HepG2 (cell line): ENCODE data around the gene SH2D7. TPM values are rescaled to one million over a fixed set of nuclear protein-coding genes. Genes with fewer than 3 reads are reported as not detected.
A peak's percentile ranks its signal among the peaks of the same experiment; 100 is the strongest.

Experiments used
- ATAC-seq: fragments of 200-7000 bp; cut with Tn5 transposase; 3 replicates; pipeline ENCODE4 v1.9.1; 2020; ENCODE audit warnings: mild to moderate bottlenecking, moderate library complexity
- BruUV-seq: library from RNA; stranded (reverse); fragments of 400-500 nt; replicated peaks from 2 replicates; lab custom pipeline; 2021; lab: Mats Ljungman, UMichigan
- CTCF ChIA-PET: fragments of 300-600 bp; formaldehyde crosslinking; extraction: SDS; loops from one replicate; lab custom pipeline; 2021; ENCODE audit warnings: low total read pairs, inconsistent platforms, low intra/inter-chr PET ratio; lab: Yijun Ruan, JAX
- POLR2A ChIA-PET: fragments of 350-600 bp; sonication (Branson Sonifier 250); formaldehyde crosslinking; loops from one replicate; lab custom pipeline; 2020; ENCODE audit warnings: antibody characterized with exemption, inconsistent platforms; lab: Yijun Ruan, JAX
- DNase-seq: peaks from one replicate; pipeline ENCODE4 v3.0.0-alpha.2; 2015; ENCODE audit warnings: low spot score
- FAIRE-seq: peaks from 3 replicates; lab custom pipeline; 2011; peaks lifted over from hg19 to GRCh38; lab: Jason Lieb, UNC
- H2AFZ ChIP-seq: one replicate; pipeline ENCODE4 v1.6.1; 2011; ENCODE audit warnings: low read length, inconsistent platforms
- H3K27ac ChIP-seq: fragments of 300-600 bp; 3 replicates; pipeline ENCODE4 v1.8.0; 2011; ENCODE audit warnings: mixed run types, mild to moderate bottlenecking, mixed read lengths, low read length, inconsistent platforms; ENCODE audit not compliant: insufficient read depth; ENCODE audit errors: extremely low read length
- H3K27me3 ChIP-seq, 2 experiments: fragments of 200-600 bp in 1 of 2; 2 replicates in 1 of 2; 3 replicates in 1 of 2; pipeline versions ENCODE4 v1.6.0 to v1.8.0; 2011; ENCODE audit warnings: low read length in 2 of 2, mild to moderate bottlenecking in 2 of 2, moderate library complexity in 2 of 2, inconsistent platforms in 1 of 2; ENCODE audit not compliant: insufficient read depth in 2 of 2, control insufficient read depth in 1 of 2
- H3K36me3 ChIP-seq, 2 experiments: fragments of 200-600 bp in 1 of 2; replicated peaks in 1 of 2; 2 replicates in 1 of 2; 3 replicates in 1 of 2; pipeline versions ENCODE4 v1.5.1 to v1.8.0; 2011; ENCODE audit warnings: low read length in 2 of 2, inconsistent platforms in 1 of 2; ENCODE audit not compliant: insufficient read depth in 2 of 2, control insufficient read depth in 1 of 2
- H3K4me1 ChIP-seq: 2 replicates; pipeline ENCODE4 v1.5.1; 2012; ENCODE audit warnings: low read length, inconsistent platforms; ENCODE audit not compliant: insufficient read depth
- H3K4me2 ChIP-seq: 2 replicates; pipeline ENCODE4 v1.6.0; 2011; ENCODE audit warnings: low read depth, low read length, inconsistent platforms
- H3K4me3 ChIP-seq, 3 experiments: fragments of 200-600 bp in 1 of 3; sonication (generic), shearing (Covaris generic) in 1 of 3; replicated peaks in 1 of 3; 2 replicates each; pipeline ENCODE4 v1.5.1; 2011 to 2016; ENCODE audit warnings: low read length in 3 of 3, inconsistent platforms in 2 of 3, low read depth in 2 of 3, mild to moderate bottlenecking in 2 of 3, control low read depth in 1 of 3, mixed read lengths in 1 of 3; ENCODE audit not compliant: insufficient read depth in 1 of 3
- H3K79me2 ChIP-seq: one replicate; pipeline ENCODE4 v1.6.1; 2011; ENCODE audit warnings: low read length, inconsistent platforms; ENCODE audit not compliant: insufficient read depth
- H3K9ac ChIP-seq: 2 replicates; pipeline ENCODE4 v1.6.0; 2011; ENCODE audit warnings: mild to moderate bottlenecking, low read depth, low read length, inconsistent platforms; ENCODE audit not compliant: insufficient read depth
- H3K9me3 ChIP-seq: 2 replicates; pipeline ENCODE4 v1.5.1; 2012; ENCODE audit warnings: mild to moderate bottlenecking, low read length
- H4K20me1 ChIP-seq: 2 replicates; pipeline ENCODE4 v1.6.0; 2011; ENCODE audit warnings: inconsistent platforms, mild to moderate bottlenecking, low read length, moderate library complexity; ENCODE audit not compliant: insufficient read depth
- ATRX ChIP-seq: sonication (generic); formaldehyde crosslinking; IDR thresholded peaks from 2 replicates; pipeline ENCODE4 v1.4.0; 2020; ENCODE audit warnings: missing genetic modification reagents, borderline replicate concordance
- FOXC1 ChIP-seq: sonication (generic); formaldehyde crosslinking; IDR thresholded peaks from 2 replicates; pipeline ENCODE4 v1.8.0; 2022; ENCODE audit warnings: mild to moderate bottlenecking, missing genetic modification reagents, borderline replicate concordance
- HOXA9 ChIP-seq: sonication (generic); formaldehyde crosslinking; IDR thresholded peaks from 2 replicates; pipeline ENCODE4 v1.8.1; 2022; ENCODE audit warnings: missing genetic modification reagents, mild to moderate bottlenecking, moderate library complexity, borderline replicate concordance
- NKX3-1 ChIP-seq: sonication (generic); formaldehyde crosslinking; IDR thresholded peaks from 2 replicates; pipeline ENCODE4 v1.5.0; 2020; ENCODE audit warnings: missing genetic modification reagents
- POLR2AphosphoS2 ChIP-seq: IDR thresholded peaks from 2 replicates; pipeline ENCODE4 v1.6.1; 2011; ENCODE audit warnings: low read depth, low read length, improper control_type of control experiment
- ZC3H4 ChIP-seq: sonication (generic); formaldehyde crosslinking; IDR thresholded peaks from 2 replicates; pipeline ENCODE4 v1.4.0; 2020; ENCODE audit warnings: missing genetic modification reagents, borderline replicate concordance
- ZNF20 ChIP-seq: sonication (generic); formaldehyde crosslinking; IDR thresholded peaks from 2 replicates; pipeline ENCODE4 v1.4.0; 2020; ENCODE audit warnings: mild to moderate bottlenecking, moderate library complexity, missing genetic modification reagents
- ZNF768 ChIP-seq: sonication (generic); formaldehyde crosslinking; IDR thresholded peaks from 2 replicates; pipeline ENCODE4 v1.4.0; 2020; ENCODE audit warnings: missing genetic modification reagents
- WGBS: methylation state at CpG from one replicate; pipeline ENCODE4 v1.1.6; 2017; ENCODE audit warnings: low lambda C conversion rate; 5-methylcytosine and 5-hydroxymethylcytosine counted together
- in situ Hi-C: cut with HindIII; loops from 2 replicates; pipeline ENCODE4 v1.10.0; 2017; ENCODE audit warnings: low pct_unique_long_range_greater_than_20kb; ENCODE audit not compliant: extremely low pct_ligation_motif_present
- intact Hi-C: fragments of 100-400 bp; cut with micrococcal nuclease; formaldehyde crosslinking; loops from one replicate; pipeline ENCODE4 v1.10.0; 2022; ENCODE audit not compliant: unreplicated experiment
- polyA plus RNA-seq, 8 experiments: library from polyadenylated mRNA; depleted of rRNA in 3 of 8; stranded (reverse) in 7 of 8; unstranded in 1 of 8; fragments of >200 nt; fragmentation: Illumina TruSeq in 4 of 8; extraction: Trizol in 4 of 8; gene quantifications; 2 replicates each; pipeline versions ENCODE4 v1.2.1 to v1.2.3, GENCODE V29; 2011 to 2016; ENCODE audit warnings: low read depth in 4 of 8, missing spikeins in 1 of 8, mixed read lengths in 1 of 8; ENCODE audit not compliant: insufficient read depth in 1 of 8
- total RNA-seq, 5 experiments: library from RNA; depleted of rRNA; stranded (reverse); fragments of >200 nt; fragmentation: Illumina TruSeq; extraction: Trizol; gene quantifications; 2 replicates each; pipeline ENCODE4 v1.2.3, GENCODE V29; 2016; ENCODE audit warnings: low read depth in 1 of 5
- TF ChIP-seq, protein P1 (sequence below): sonication (generic); formaldehyde crosslinking; IDR thresholded peaks from 2 replicates; pipeline ENCODE4 v1.5.1; 2020; ENCODE audit warnings: mild to moderate bottlenecking, missing genetic modification reagents, moderate library complexity

SH2D7 gene
- total and polyA plus RNA-seq, 2 of the 13 experiments (the other 11 are each of a cell fraction or from before 2014, with no cell fraction given), result not detected

DNA sequence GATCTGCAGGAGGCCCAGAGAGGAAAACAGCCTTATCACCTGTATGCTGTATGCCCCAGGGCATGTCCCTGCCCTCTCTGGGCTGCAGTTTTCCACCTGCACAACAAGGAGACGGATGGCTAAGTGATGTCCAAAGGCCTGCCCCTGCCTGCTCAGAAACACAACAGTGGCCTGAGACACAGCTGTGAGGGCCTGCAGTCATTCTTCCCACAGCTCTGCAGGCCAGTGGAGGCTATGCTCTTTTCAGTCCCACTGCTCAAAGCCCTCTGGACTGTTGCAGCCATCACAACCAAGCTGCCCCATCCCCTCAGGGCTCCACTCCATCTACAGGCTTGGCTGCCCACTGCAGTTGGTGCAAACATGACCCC, 9.6 kb upstream of the SH2D7 start:
- no peak overlapping the region for H2AFZ ChIP-seq
- no TSS peak for BruUV-seq
- H3K4me2 ChIP-seq, result peak overlapping the region; percentile 49
- H3K9me3 ChIP-seq, result no peaks in the 10 kb centered on the region
- H3K36me3 ChIP-seq, result no peaks in the 10 kb centered on the region
- DNase-seq (no peak), FAIRE-seq (no peak), ATAC-seq (peak; percentile 69)
- CTCF ChIA-PET, result no interaction called here
- no peaks in the 10 kb centered on the region; a peak in 1 of 5 replicates for H3K27me3 ChIP-seq
- H3K27ac ChIP-seq, result no peak overlapping the region
- POLR2A ChIA-PET, result no interaction called here
- no peaks in the 10 kb centered on the region for H3K79me2 ChIP-seq
- TF ChIP-seq, protein P1, sequence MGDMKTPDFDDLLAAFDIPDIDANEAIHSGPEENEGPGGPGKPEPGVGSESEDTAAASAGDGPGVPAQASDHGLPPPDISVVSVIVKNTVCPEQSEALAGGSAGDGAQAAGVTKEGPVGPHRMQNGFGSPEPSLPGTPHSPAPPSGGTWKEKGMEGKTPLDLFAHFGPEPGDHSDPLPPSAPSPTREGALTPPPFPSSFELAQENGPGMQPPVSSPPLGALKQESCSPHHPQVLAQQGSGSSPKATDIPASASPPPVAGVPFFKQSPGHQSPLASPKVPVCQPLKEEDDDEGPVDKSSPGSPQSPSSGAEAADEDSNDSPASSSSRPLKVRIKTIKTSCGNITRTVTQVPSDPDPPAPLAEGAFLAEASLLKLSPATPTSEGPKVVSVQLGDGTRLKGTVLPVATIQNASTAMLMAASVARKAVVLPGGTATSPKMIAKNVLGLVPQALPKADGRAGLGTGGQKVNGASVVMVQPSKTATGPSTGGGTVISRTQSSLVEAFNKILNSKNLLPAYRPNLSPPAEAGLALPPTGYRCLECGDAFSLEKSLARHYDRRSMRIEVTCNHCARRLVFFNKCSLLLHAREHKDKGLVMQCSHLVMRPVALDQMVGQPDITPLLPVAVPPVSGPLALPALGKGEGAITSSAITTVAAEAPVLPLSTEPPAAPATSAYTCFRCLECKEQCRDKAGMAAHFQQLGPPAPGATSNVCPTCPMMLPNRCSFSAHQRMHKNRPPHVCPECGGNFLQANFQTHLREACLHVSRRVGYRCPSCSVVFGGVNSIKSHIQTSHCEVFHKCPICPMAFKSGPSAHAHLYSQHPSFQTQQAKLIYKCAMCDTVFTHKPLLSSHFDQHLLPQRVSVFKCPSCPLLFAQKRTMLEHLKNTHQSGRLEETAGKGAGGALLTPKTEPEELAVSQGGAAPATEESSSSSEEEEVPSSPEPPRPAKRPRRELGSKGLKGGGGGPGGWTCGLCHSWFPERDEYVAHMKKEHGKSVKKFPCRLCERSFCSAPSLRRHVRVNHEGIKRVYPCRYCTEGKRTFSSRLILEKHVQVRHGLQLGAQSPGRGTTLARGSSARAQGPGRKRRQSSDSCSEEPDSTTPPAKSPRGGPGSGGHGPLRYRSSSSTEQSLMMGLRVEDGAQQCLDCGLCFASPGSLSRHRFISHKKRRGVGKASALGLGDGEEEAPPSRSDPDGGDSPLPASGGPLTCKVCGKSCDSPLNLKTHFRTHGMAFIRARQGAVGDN (CRISPR knock-in tag), result peak; percentile 29; the same call in 1 of the 2 replicates
- TF ChIP-seq ZNF768 (CRISPR knock-in tag), result peak; percentile 94
- TF ChIP-seq FOXC1, result no peak
- H3K4me3 ChIP-seq, result peak overlapping the region in 1 of 3 experiments; percentile 4; a peak in 1 of 6 replicates
- no CpG with 5 or more reads among the region's 1 CpG for WGBS
- H4K20me1 ChIP-seq, result no peaks in the 10 kb centered on the region
- H3K4me1 ChIP-seq, result peaks cover 62% of the 10 kb centered on the region
- intact Hi-C loops, result no loop called here
- in situ Hi-C loops, result no loop called here
- no peak overlapping the region for H3K9ac ChIP-seq

DNA sequence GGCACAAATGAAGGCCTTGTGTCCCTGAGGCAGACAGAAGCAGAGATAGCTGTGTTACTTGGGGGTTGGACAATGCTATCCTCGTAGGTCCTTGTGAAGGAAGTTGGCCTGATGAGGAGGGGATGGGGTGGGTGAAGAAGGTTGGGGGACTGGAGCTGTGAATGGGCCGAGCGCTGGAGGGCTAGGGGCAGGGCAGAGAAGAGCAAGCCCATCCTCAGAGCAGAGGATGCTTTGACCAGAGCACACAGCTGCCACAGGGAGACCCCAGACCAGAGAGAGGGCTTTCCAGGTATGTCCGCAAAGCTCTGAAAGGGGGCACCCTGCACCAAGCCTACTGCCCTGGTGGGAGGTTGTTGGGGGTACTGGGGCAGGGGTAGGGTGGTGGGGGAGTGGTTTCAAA, 9.2 kb upstream of the SH2D7 start:
- no TSS peak for BruUV-seq

More for the DNA sequence above, 9.2 kb upstream of the SH2D7 start:
- ATAC-seq (no peak), DNase-seq (no peak), FAIRE-seq (no peak)
- Histone ChIP-seq H3K4me2 (peak overlapping the region; percentile 49; the same call in 1 of the 2 replicates), H3K79me2 (no peaks in the 10 kb centered on the region), H3K9me3 (no peaks in the 10 kb centered on the region), H3K27me3 (no peaks in the 10 kb centered on the region; a peak in 1 of 5 replicates), H3K36me3 (no peaks in the 10 kb centered on the region), H3K27ac (no peak overlapping the region), H4K20me1 (no peaks in the 10 kb centered on the region), H3K4me3 (no peak overlapping the region), H3K9ac (no peak overlapping the region), H3K4me1 (peaks cover 63% of the 10 kb centered on the region), H2AFZ (no peak overlapping the region)
- POLR2A ChIA-PET, result no interaction called here
- intact Hi-C loops (no loop called here), in situ Hi-C loops (no loop called here)
- TF ChIP-seq NKX3-1 (CRISPR knock-in tag), result no peak
- TF ChIP-seq ATRX, result no peak
- TF ChIP-seq ZC3H4, result no peak
- TF ChIP-seq ZNF20 (CRISPR knock-in tag), result no peak
- TF ChIP-seq HOXA9, result no peak
- TF ChIP-seq POLR2AphosphoS2, result no peak
- WGBS, result 54% methylated on average over 4 of the region's 4 CpGs
- CTCF ChIA-PET, result no interaction called here
